Peyer's patch (tissue), 4 donors: Measurements from ENCODE around the gene AXIN1.

Experiments used
- POLR2A ChIP-seq, 2 donors: fragments of 450-650 bp; IDR thresholded peaks; one replicate each; pipeline ENCODE4 v1.5.1; 2017; ENCODE audit warnings: antibody characterized with exemption in 2 of 2, mild to moderate bottlenecking in 2 of 2, moderate library complexity in 2 of 2
- TF ChIP-seq, protein P1 (sequence below), 6 experiments: fragments of 450-650 bp in 4 of 6; fragments of 200-600 bp in 2 of 6; sonication (generic) in 1 of 6; IDR thresholded peaks; one replicate each; pipeline ENCODE4 v1.5.1; 2017 to 2019; ENCODE audit warnings: antibody characterized with exemption in 6 of 6, mild to moderate bottlenecking in 3 of 6, moderate library complexity in 1 of 6

DNA sequence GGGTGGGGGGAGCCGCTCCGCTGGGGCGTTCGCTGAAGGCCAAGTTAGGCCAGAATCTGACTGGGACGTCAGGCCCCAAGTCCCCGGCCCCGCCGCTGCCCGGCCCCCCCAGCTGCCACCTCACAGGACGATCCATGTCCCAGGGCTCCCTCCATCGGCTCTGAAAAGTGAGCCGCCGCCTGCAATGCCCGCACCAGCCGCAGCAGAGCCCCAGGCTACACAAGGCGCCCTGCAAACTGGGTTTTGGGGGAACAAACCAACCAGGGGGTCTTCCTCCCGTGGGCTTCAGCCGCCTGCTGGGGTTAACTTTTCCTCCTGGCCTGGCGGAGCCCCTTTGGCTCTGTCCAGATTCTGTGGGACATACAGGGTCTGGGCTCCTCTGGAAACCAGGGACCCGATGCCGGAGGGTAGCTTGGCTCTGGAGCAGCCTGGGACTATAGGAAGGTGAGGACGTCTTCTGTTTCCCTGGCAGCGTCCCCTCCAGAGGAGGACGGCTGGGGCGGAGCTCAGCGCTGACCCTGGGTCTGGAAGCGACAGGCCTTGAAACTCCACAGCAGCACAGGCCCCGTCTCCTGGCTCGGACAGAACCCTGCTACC, 45.3 kb upstream of the AXIN1 start:
- TF ChIP-seq, protein P1, sequence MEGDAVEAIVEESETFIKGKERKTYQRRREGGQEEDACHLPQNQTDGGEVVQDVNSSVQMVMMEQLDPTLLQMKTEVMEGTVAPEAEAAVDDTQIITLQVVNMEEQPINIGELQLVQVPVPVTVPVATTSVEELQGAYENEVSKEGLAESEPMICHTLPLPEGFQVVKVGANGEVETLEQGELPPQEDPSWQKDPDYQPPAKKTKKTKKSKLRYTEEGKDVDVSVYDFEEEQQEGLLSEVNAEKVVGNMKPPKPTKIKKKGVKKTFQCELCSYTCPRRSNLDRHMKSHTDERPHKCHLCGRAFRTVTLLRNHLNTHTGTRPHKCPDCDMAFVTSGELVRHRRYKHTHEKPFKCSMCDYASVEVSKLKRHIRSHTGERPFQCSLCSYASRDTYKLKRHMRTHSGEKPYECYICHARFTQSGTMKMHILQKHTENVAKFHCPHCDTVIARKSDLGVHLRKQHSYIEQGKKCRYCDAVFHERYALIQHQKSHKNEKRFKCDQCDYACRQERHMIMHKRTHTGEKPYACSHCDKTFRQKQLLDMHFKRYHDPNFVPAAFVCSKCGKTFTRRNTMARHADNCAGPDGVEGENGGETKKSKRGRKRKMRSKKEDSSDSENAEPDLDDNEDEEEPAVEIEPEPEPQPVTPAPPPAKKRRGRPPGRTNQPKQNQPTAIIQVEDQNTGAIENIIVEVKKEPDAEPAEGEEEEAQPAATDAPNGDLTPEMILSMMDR (IDR thresholded peaks at IDR 0.05) = peak in 4 of 6 experiments; percentile 30 to 55 (median 48)
- TF ChIP-seq POLR2A (IDR thresholded peaks at IDR 0.05) = no peak
